Glutamatergic neuron (in vitro differentiated cells): ENCODE data around the gene COL4A6. TPM values are rescaled to one million over a fixed set of nuclear protein-coding genes. Genes with fewer than 3 reads are reported as not detected.

Experiments
- DNase-seq: peaks from one replicate; pipeline ENCODE4 v3.0.0; 2022
- H3K27ac Mint-ChIP-seq: one replicate; pipeline ENCODE4 v1.8.0; 2020; ENCODE audit warnings: mild to moderate bottlenecking, mixed read lengths, inconsistent platforms; ENCODE audit not compliant: unreplicated experiment
- H3K27me3 Mint-ChIP-seq: one replicate; pipeline ENCODE4 v1.8.0; 2020; ENCODE audit warnings: mild to moderate bottlenecking, moderate library complexity, mixed read lengths, inconsistent platforms; ENCODE audit not compliant: unreplicated experiment
- H3K36me3 Mint-ChIP-seq: one replicate; pipeline ENCODE4 v1.8.0; 2020; ENCODE audit warnings: mild to moderate bottlenecking, mixed read lengths, inconsistent platforms; ENCODE audit not compliant: unreplicated experiment
- H3K4me1 Mint-ChIP-seq: one replicate; pipeline ENCODE4 v1.8.0; 2020; ENCODE audit warnings: mild to moderate bottlenecking, low read depth, mixed read lengths, inconsistent platforms; ENCODE audit not compliant: unreplicated experiment
- H3K4me3 Mint-ChIP-seq: one replicate; pipeline ENCODE4 v1.8.0; 2020; ENCODE audit warnings: mild to moderate bottlenecking, mixed read lengths, inconsistent platforms; ENCODE audit not compliant: unreplicated experiment
- H3K9me3 Mint-ChIP-seq: one replicate; pipeline ENCODE4 v1.8.0; 2020; ENCODE audit warnings: mild to moderate bottlenecking, moderate library complexity, mixed read lengths, inconsistent platforms; ENCODE audit not compliant: unreplicated experiment
- CTCF ChIP-seq: fragments of 200-600 bp; sonication (generic); IDR thresholded peaks from one replicate; pipeline ENCODE4 v1.5.0; 2021; ENCODE audit not compliant: partially characterized antibody, unreplicated experiment
- total RNA-seq: library from RNA; stranded (reverse); fragmentation: NEBNext Ultra II Directional; extraction: Animal tissue kit (Norgen Biotek cat#: 25700); gene quantifications from one replicate; pipeline ENCODE4 v1.2.1, GENCODE V29; 2021; ENCODE audit not compliant: unreplicated experiment

Gene COL4A6
- total RNA-seq, 1 donor from 2014 or later = 0.05 TPM

- no peaks in the 10 kb centered on the region for H3K9me3 Mint-ChIP-seq
These were observed 152.3 kb downstream of the COL4A6 start for GRCh38 chrX:108285918-108286317.

GRCh38 chrX:108285356-108285755, 152.9 kb downstream of the COL4A6 start:
- Mint-ChIP-seq H3K9me3 (no peaks in the 10 kb centered on the region), H3K4me3 (no peak overlapping the region), H3K27ac (no peak overlapping the region), H3K4me1 (no peaks in the 10 kb centered on the region), H3K27me3 (no peaks in the 10 kb centered on the region), H3K36me3 (no peaks in the 10 kb centered on the region)
- DNase-seq = no peak
- no peak for TF ChIP-seq CTCF

More at GRCh38 chrX:108285918-108286317, 152.3 kb downstream of the COL4A6 start:
- H3K4me1 Mint-ChIP-seq = no peaks in the 10 kb centered on the region
- H3K36me3 Mint-ChIP-seq = no peaks in the 10 kb centered on the region
- no peak for TF ChIP-seq CTCF
- H3K4me3 Mint-ChIP-seq = no peak overlapping the region
- H3K27ac Mint-ChIP-seq = no peak overlapping the region
- DNase-seq = no peak
- no peaks in the 10 kb centered on the region for H3K27me3 Mint-ChIP-seq

GRCh38 chrX:108275732-108276131, 162.5 kb downstream of the COL4A6 start:
- Mint-ChIP-seq H3K27ac (no peak overlapping the region), H3K4me3 (no peak overlapping the region), H3K9me3 (peaks cover 2% of the 10 kb centered on the region), H3K27me3 (no peaks in the 10 kb centered on the region), H3K4me1 (no peaks in the 10 kb centered on the region), H3K36me3 (peaks cover 6% of the 10 kb centered on the region)
- no peak for DNase-seq
- TF ChIP-seq CTCF = no peak

- H3K4me3 Mint-ChIP-seq = no peak overlapping the region
- no peaks in the 10 kb centered on the region for H3K36me3 Mint-ChIP-seq
- no peak for TF ChIP-seq CTCF
- no peaks in the 10 kb centered on the region for H3K9me3 Mint-ChIP-seq
- no peaks in the 10 kb centered on the region for H3K4me1 Mint-ChIP-seq
- no peak for DNase-seq
- H3K27ac Mint-ChIP-seq = no peak overlapping the region
- H3K27me3 Mint-ChIP-seq = no peaks in the 10 kb centered on the region
These were observed 166.8 kb downstream of the COL4A6 start for GRCh38 chrX:108271397-108271787.

GRCh38 chrX:108270739-108271396, 167.4 kb downstream of the COL4A6 start:
- no peak for DNase-seq
- H3K27me3 Mint-ChIP-seq = no peaks in the 10 kb centered on the region
- H3K4me3 Mint-ChIP-seq = no peak overlapping the region
- no peaks in the 10 kb centered on the region for H3K9me3 Mint-ChIP-seq
- H3K27ac Mint-ChIP-seq = no peak overlapping the region
- no peaks in the 10 kb centered on the region for H3K36me3 Mint-ChIP-seq
- H3K4me1 Mint-ChIP-seq = no peaks in the 10 kb centered on the region
- no peak for TF ChIP-seq CTCF
